Stimulated activated CD4-positive, alpha-beta T cell treated with anti-CD3 and anti-CD28 coated beads, TNF-alpha, amount 100 ng/mL, for 1 hour (primary cell): ENCODE data around the gene ALKBH1.
"Not testable (repeated sequence)": the region's sequence is repeated elsewhere in the genome, so short reads cannot be mapped to it uniquely, and the experiment has no call there.

Experiments used
- DNase-seq, 3 donors: peaks; one replicate each; pipeline ENCODE4 v3.0.0-alpha.2; 2020; ENCODE audit warnings: low read depth in 3 of 3, low spot score in 1 of 3

The ALKBH1 gene

DNA sequence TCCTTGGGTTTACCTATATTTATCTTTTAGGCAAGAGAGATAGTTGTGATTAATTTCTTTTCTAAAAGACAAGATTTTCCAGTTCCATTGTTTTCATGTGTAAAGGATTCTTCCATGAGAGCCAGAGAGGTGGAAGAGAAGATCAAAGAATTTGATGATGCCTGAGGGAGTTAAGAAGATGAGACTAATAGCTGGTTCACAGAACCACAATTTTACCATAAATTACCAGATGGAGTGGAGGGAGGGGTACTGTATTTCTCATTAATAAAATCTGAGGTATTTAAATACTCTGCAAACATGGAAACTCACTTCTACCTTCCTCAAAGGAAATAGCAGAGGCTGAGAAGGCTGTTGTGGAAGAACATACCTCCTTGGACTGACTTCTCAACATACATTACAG is 34.6 kb downstream of the ALKBH1 start:
- no peak for DNase-seq

DNA sequence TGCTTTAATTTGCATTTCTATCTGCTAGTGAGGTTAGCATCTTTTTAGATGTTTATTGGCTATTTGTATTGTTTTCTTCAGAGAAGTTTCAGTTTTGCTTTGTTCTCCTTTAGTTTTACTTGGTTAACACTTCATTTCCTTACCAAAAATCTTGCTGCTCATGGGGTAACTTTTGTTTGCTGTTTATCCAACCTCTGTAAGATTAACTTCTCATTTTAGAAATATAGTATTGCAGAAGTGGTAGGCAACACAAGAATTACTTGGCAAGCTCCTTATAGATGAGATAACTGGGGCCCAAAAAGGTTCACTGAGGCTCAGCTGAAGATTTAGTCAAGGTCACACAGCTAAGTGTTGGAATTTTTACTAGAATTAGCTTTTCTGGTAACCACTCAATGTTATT is 40.5 kb downstream of the ALKBH1 start:
- no peak for DNase-seq

DNA sequence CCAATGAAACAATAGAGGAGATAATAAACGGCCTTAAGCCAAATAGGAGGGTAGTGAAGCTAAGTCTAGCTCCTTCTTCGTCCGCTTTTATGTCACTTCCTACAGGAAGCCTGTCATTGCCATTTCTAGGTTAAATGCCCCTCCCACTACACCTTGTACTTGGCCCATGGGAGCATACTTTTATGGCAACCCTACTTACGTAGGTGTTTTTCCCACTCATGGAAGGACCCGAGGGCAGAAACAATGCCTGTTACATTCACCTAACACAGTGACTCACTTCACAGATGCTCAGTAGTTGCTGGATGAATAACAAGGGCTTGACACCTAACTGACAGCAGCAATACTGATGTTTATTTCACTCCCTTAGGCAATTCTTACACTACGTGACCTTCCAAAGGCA is 44.5 kb downstream of the ALKBH1 start:
- DNase-seq, result no peak

DNA sequence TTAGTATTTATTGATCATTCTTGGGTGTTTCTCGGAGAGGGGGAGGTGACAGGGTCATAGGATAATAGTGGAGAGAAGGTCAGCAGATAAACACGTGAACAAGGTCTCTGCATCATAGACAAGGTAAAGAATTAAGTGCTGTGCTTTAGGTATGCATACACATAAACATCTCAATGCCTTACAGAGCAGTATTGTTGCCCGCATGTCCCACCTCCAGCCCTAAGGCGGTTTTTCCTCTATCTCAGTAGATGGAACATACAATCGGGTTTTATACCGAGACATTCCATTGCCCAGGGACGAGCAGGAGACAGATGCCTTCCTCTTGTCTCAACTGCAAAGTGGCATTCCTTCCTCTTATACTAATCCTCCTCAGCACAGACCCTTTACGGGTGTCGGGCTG is 46.3 kb downstream of the ALKBH1 start:
- not testable (repeated sequence) for DNase-seq

DNA sequence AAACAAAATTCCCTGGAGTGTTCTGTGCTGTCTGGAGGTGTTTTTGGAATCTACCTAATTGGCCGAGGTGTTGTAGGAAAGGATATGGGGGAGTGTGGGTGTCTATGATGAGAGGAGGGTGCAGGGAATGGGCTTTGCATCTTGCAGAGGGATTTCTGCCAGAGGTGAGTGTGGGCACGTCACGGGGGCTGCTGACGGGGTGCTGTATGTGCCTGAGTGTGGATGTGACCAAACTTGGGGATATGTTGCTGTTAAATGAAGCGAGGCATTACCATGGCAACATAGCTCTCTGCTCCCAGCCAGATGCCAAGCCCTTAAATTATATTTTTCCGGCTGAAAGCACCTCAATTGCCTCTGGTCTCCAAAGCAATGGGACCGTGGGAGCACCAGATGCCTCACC is 47.1 kb downstream of the ALKBH1 start:
- no peak for DNase-seq

DNA sequence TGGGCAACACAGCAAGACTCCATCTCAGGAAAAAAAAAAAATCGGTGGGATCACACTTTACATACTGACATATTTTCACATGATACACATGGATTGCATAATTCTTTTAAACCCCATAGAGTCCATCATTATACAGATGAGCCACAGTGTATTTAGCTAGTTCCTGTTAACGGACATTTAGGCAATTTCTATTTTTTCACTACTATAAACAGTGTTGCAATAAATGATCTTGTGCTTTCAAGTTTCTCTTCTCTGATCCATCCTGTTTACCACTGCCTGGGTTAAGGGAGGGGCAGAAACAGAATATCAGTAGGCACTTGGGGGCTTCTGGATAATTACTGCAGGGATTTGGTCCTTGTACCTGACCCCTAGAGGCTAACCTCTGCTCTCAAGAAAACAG is 48.0 kb downstream of the ALKBH1 start:
- DNase-seq, result no peak

DNA sequence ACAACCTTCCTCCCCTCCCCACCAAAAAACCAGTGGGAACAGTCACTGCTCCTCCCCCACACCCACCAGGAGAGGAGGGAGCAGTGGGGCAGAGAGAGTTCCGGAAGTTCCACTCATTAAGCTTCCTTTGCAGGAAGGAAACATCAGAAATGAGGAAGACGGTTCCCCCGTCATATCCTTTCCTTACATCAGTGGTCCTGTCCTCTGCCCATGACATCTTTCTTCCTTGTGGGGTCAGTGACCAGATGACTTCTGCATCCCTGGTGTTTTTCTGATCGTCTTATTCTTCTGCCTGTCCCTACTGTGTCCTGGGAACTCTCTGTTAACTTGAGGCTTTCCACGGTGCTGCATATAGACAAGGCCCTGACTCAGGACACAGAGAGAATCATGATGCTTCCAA is 50.5 kb downstream of the ALKBH1 start:
- DNase-seq, result no peak

DNA sequence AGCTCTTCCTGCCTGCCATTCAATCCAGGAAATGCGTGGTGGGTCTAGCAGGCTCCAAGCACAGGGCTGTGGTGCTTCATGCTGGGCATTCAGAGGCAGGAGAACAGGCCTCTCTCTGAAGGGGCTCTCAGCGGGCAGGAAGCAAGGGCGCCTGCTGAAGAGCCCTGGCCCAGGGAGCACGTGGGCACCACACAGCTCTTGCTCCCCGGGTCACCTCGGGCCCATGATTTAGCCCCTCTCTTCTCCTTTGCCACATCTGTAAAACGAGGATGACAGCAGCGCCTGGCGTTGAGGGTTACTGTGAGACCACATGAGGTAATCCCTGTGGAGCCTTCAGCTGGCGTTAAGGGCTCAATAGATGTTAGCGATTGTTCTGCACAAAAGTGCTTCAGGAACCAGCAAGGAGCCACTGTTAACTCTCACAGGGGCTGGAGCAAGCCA is 53.8 kb downstream of the ALKBH1 start:
- DNase-seq, result no peak

DNA sequence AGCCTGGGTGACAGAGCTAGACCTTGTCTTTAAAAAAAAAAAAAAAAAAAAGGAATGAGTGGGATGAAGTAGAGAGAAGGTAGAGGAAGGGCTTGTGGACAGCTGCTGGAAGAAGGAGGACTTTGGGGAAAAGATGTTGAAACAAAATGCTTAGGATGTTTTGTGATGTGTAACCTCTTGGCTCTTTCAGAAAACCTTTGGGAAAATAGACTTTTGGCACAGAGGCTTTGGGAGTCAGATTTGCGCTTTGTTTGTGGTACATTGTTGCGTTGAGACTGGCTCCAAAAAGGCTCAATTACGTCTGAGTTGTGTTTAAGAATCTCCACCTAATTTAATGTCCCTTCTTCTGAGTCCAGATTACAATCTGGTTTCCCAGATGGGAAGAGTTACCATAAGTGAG is 58.5 kb downstream of the ALKBH1 start:
- DNase-seq, result no peak

DNA sequence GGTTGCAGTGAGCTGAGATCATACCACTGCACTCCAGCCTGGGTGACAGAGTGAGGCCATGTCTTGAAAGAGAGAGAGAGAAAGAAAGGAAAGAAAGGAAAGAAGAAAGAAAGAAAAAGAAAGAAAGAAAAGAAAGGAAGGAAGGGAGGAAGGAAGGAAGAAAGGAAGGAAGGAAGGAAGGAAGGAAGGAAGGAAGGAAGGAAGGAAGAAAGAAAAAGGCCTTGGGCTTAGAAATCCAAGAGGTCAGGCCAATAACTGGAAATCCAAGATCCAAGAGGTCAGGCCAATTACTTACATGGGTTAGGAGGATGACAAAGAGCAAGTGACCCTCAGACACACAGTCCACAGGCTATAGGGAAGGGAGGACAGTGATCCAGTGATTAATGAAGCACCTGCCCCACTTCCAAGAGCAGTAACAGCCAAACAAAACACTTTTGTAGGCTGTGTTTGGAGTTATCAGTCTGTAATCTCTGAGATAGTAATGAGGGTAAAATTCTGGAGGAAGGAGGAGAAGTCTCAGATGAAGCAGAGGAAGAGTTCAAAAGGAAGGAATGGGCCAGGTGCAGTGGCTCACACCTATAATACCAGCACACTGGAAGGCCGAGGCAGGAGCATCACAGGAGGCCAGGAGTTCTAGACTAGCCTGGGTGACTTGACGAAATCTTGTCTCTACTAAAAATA is 59.2 kb downstream of the ALKBH1 start:
- no peak for DNase-seq

DNA sequence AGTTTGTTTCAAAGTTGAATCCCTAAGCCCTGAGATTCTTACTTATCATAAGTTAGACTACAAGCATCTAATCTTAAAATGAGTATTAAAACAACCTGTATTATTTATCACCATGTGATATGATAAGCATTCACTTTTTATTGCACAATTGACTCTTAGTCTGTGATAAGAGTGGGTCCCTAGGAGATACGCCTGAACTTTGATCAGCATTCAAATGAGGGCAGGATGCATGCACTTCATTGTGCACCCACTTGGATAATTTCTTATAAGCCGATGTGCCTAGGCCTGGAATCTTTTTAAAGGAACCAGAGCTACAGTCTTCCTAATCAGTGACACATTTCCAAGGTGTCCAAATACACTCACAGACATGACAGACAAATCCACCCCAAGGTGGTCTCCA is 60.0 kb downstream of the ALKBH1 start:
- no peak for DNase-seq

DNA sequence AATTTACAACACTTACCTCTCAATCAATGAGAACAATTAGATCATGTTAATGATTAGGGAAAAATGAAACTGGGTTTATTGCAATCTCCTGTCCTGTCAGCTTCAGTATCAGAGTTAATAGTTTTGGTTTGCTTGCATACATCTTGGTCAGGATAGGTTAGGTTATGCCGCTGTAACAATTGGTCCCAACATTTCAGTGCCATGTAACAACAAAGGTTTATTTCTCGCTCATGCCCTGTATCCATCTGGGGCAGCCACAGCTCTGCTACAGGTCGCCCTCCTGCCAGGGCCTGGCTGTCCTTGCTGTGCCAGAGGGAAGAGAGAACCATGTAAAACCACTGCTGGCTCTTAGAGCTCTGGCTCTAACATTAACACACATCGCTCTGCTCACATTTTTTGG is 60.9 kb downstream of the ALKBH1 start:
- no peak for DNase-seq

DNA sequence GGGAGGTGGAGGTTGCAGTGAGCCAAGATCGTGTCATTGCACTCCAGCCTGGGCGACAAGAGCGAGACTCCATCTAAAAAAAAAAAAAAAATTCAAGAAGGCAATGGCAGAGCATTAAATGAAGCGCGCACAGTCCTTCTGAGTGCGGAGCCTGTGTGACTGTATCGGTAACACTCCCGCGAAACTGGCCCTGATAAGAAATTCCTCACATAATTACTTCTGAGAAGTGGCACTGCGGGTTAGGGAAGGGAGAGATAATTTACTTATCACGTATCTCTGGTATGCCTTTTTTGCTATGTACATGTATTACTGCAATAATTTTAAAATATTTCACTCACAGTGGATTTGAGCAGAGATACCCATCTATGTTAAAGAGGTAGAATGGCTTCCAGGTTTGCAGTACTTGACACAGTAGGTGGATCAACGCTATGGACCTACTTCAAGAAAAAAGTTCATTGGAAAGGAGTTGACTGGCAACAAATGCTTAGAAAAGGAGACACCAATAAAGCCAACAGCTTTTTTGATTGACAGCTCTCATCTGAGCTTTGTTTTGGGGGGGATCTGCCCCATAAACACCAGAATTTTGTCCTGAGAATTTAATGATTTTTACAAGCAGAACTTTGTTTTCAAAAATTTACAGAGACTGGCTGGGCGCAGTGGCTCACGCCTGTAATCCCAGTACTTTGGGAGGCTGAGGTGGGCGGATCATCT is 62.1 kb downstream of the ALKBH1 start:
- no peak for DNase-seq

DNA sequence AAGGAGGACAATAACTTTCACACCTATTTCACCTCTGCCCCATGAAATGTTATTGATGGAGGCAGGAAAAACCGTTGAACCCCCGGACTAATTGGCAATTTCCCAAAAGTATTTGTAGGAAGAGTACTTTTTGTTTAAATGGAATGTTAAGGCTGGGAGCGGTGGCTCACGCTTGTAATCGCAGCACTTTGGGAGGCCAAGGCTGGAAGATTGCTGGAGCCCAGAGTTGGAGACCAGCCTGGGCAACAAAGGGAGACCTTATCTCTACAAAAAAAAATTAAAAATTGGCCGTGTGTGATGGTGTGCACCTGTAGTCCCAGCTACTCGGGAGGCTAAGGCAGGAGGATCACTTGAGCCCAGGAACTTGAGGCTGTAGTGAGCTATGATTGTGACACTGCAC is 65.4 kb downstream of the ALKBH1 start:
- DNase-seq, result no peak

DNA sequence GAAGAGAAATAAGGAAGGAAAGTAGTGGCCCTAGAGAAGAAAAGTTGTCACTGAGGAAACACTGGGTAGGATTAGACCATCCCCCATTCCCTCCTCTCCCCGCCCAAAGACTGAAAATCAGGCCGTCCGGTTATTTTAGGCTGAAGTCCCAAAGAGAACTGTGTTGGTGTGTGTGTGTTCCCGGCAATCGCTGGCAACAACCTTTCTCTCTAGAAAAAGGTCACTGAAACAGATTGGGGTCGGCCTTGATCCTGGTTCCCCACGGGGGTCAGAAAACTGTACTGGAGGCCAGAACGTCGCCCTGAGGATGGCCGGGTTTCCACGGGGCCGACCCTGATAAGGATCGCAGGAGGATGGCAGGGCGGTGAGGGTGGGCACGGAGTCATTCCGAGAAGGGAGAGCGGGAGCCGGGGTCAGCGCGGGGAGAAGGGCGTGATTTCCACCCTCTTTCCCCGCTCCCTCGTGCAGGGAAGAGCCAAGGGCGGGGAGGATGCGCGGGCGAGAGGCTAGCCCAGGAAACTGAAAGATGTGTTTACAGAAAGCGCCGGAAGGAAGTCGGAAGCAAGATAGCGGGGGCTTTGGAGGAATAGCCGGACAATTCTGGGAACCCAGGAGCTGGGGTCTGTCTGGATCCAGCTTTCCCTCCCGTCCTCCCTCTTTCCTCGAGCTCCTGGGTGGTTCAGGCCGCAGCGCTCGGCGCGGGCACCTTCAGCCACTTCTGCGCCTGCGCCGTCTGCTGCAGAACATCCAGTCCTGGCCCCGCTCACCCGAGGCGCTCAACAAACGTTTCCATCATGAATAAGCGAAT is 66.1 kb downstream of the ALKBH1 start:
- peak; percentile 30 to 55 (median 31) for DNase-seq

DNA sequence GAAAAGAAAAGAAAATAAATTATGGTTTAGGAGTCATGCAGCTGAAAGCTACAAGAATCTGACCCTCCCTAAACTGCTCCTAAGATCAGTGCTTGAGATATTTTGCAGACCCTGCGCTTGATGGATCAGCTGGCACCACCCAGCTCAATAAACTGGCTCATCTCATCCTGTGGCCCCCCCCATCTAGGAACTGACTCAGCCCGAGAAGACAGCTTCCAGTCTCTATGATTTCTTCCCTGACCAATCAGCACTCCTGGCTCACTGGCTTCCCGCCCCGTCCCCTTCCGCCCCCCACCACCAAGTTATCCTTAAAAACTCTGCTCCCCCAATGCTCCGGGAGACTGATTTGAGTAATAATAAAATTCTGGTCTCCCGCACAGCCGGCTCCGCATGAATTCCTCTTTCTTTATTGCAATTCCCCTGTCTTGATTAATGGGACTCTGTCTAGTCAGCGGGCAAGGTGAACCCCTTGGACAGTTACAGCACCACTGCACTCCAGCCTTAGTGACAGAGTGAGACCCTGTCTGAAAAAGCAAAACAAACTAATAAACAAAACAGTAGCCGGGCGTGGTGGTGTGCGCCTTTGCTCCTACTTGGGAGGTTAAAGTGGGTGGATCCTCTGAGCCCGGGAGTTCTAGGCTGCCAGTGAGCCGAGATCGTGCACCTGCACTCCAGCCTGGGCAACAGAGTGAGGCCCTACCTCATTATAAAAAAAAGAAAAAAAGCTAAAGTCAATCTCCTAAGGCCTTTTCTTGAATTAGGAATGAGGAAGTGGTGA is 66.9 kb downstream of the ALKBH1 start:
- DNase-seq, result no peak

DNA sequence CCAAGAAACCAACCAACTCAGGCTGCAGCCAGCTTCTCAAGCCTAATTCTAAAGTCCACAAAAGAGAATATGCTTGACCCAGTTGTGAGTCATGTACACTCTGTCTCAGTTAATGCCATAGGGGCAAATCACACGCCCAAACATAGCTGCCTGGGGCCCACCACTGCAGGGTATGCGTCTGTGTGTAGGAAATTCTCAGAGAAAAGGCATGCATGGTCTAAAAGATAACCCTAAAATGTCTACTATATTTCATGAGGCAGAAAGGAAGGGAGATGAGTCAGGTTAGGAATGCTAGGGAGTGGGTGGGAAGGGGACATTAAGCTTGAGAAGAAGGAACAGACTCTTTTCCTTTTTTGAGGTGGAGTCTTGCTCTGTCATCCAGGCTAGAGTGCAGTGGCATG is 69.1 kb downstream of the ALKBH1 start:
- DNase-seq, result no peak

DNA sequence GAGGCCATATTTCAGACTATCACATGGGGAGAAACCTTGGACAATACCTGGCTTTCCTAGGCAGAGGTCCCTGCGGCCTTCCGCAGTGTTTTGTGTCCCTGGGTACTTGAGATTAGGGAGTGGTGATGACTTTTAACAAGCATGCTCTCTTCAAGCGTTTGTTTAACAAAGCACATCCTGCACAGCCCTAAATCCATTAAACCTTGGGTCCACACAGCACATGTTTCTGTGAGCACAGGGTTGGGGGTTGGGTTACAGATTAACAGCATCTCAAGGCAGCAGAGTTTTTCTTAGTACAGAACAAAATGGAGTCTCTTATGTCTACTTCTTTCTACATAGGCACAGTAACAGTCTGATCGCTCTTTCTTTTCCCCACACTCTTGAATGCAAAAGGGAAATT is 72.0 kb downstream of the ALKBH1 start:
- not testable (repeated sequence) for DNase-seq

DNA sequence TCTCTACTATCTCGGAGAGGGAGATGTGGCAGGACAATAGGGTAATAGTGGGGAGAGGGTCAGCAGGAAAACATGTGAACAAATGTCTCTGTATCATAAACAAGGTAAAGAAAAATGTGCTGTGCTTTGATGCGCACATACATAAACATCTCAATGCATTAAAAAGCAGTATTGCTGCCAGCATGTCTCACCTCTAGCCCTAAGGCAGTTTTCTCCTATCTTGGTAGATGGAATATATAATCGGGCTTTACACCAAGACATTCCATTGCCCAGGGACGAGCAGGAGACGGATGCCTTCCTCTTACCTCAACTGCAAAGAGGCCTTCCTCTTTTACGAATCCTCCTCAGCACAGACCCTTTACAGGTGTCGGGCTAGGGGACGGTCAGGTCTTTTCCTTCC is 72.4 kb downstream of the ALKBH1 start:
- DNase-seq, result not testable (repeated sequence)

DNA sequence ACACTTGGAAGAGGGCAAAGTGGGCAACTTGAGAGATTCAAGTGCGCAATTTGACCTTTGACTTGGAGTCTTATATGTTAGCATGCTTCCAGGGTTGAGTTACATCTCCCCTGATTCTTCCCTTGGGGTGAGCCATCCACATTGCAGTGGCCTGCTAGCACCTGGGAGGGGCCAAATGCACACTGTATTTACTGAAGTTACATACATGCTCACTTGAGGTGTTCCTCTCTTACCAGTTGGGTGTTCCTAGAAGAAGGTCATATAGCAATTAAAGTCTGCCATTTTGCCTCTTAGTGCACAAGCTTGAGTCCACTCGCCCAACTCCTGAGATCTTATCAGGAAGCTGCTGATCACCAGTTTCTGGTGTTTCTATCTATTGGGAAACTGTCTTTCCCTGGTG is 77.7 kb downstream of the ALKBH1 start:
- DNase-seq, result no peak

DNA sequence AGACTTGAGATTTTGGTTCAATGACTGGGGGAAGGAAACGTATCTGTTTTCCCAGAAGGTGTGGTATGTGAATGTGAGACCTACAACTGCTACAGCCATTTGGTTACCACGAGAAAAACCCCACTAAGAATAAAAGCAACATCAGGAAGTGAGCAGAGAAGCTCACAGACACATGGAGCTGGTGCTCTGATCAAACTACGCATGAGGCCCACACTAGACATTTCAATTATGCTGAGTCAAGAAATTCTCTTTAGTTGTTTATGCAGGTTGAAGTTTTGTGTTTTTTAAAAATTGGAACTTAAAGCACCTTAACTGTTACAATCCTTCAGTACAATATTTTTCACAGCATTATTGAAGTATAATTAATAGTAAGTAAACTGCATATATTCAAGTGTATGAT is 82.5 kb downstream of the ALKBH1 start:
- no peak for DNase-seq
